HG03039 (cell line): ENCODE measurements around the gene PAK6.

Source experiments
- ATAC-seq: cut with Tn5 transposase; IDR thresholded peaks from one replicate; pipeline ENCODE4 v1.9.1; 2021; ENCODE audit warnings: mild to moderate bottlenecking, moderate library complexity; ENCODE audit not compliant: unreplicated experiment

PAK6 gene

GRCh38 chr15:40254452-40254851 is 15.6 kb downstream of the PAK6 start:
- ATAC-seq: no peak

GRCh38 chr15:40255033-40255432 is 16.2 kb downstream of the PAK6 start:
- ATAC-seq: no peak

- ATAC-seq: no peak
Observed at GRCh38 chr15:40256638-40257235, 17.9 kb downstream of the PAK6 start.

GRCh38 chr15:40257656-40258450 is 19.0 kb downstream of the PAK6 start:
- ATAC-seq: no peak

GRCh38 chr15:40258544-40258943 is 19.7 kb downstream of the PAK6 start:
- ATAC-seq: no peak

GRCh38 chr15:40259021-40259420 is 20.2 kb downstream of the PAK6 start:
- ATAC-seq: no peak

- no peak for ATAC-seq
Observed at GRCh38 chr15:40263024-40263754, 24.3 kb downstream of the PAK6 start.

- no peak for ATAC-seq
Observed at GRCh38 chr15:40264321-40265153, 25.7 kb downstream of the PAK6 start.

- no peak for ATAC-seq
Observed at GRCh38 chr15:40265355-40265754, 26.5 kb downstream of the PAK6 start.

GRCh38 chr15:40265875-40266274 is 27.0 kb downstream of the PAK6 start:
- ATAC-seq: no peak

- ATAC-seq: no peak
Observed at GRCh38 chr15:40266828-40267304, 28.0 kb downstream of the PAK6 start.

- no peak for ATAC-seq
Observed at GRCh38 chr15:40267670-40268069, 28.8 kb downstream of the PAK6 start.

- no peak for ATAC-seq
Observed at GRCh38 chr15:40269604-40270003, 30.7 kb downstream of the PAK6 start.

GRCh38 chr15:40270246-40270995 is 31.6 kb downstream of the PAK6 start:
- ATAC-seq: no peak

GRCh38 chr15:40271685-40272484 is 33.0 kb downstream of the PAK6 start:
- ATAC-seq: no peak

- ATAC-seq: no peak
Observed at GRCh38 chr15:40272485-40273056, 33.7 kb downstream of the PAK6 start.

GRCh38 chr15:40273428-40273827 is 34.6 kb downstream of the PAK6 start:
- ATAC-seq: no peak

GRCh38 chr15:40274350-40275274 is 35.7 kb downstream of the PAK6 start:
- no peak for ATAC-seq
